Keratinocyte (primary cell): ENCODE results near the gene XNDC1N. TPM values are rescaled to one million over a fixed set of nuclear protein-coding genes. Genes with fewer than 3 reads are reported as not detected.

Experiments
- DNase-seq: peaks from one replicate; pipeline ENCODE4 v3.0.0-alpha.2; 2011; ENCODE audit warnings: low read depth, missing footprints, low spot score
- FAIRE-seq: peaks from 2 replicates; lab custom pipeline; 2011; peaks lifted over from hg19 to GRCh38; lab: Jason Lieb, UNC
- H2AFZ ChIP-seq: 2 replicates; pipeline ENCODE4 v1.6.0; 2012; ENCODE audit warnings: low read length, control low read depth, inconsistent platforms; ENCODE audit not compliant: control insufficient read depth
- H3K27ac ChIP-seq: 2 replicates; pipeline ENCODE4 v1.5.1; 2011; ENCODE audit warnings: low read length; ENCODE audit not compliant: control insufficient read depth, insufficient read depth
- H3K27me3 ChIP-seq: 3 replicates; pipeline ENCODE4 v1.6.0; 2011; ENCODE audit warnings: low read length; ENCODE audit not compliant: control insufficient read depth, insufficient read depth; ENCODE audit errors: extremely low read depth
- H3K36me3 ChIP-seq, 2 experiments: 2 replicates in 1 of 2; 3 replicates in 1 of 2; pipeline ENCODE4 v1.5.1; 2011; ENCODE audit warnings: low read length in 2 of 2, mild to moderate bottlenecking in 1 of 2; ENCODE audit not compliant: control insufficient read depth in 2 of 2, insufficient read depth in 2 of 2; ENCODE audit errors: extremely low read depth in 1 of 2
- H3K4me1 ChIP-seq: 3 replicates; pipeline ENCODE4 v1.5.1; 2011; ENCODE audit warnings: low read length; ENCODE audit not compliant: control insufficient read depth, insufficient read depth; ENCODE audit errors: extremely low read depth
- H3K4me2 ChIP-seq: 3 replicates; pipeline ENCODE4 v1.6.0; 2011; ENCODE audit warnings: low read depth, low read length; ENCODE audit not compliant: control insufficient read depth, insufficient read depth; ENCODE audit errors: extremely low read depth
- H3K4me3 ChIP-seq, 3 experiments: fragments of 200-600 bp in 1 of 3; sonication (generic) in 1 of 3; 2 replicates in 2 of 3; 3 replicates in 1 of 3; pipeline ENCODE4 v1.5.1; 2011 to 2016; ENCODE audit warnings: low read length in 3 of 3, mild to moderate bottlenecking in 3 of 3, control low read depth in 2 of 3, inconsistent platforms in 1 of 3, low read depth in 1 of 3, mixed read lengths in 1 of 3, mixed run types in 1 of 3, moderate library complexity in 1 of 3; ENCODE audit not compliant: control insufficient read depth in 2 of 3, insufficient read depth in 2 of 3; ENCODE audit errors: extremely low read depth in 1 of 3
- H3K79me2 ChIP-seq: 2 replicates; pipeline ENCODE4 v1.6.0; 2012; ENCODE audit warnings: low read length; ENCODE audit not compliant: control insufficient read depth, insufficient read depth
- H3K9ac ChIP-seq: 3 replicates; pipeline ENCODE4 v1.6.0; 2011; ENCODE audit warnings: low read length; ENCODE audit not compliant: control insufficient read depth, insufficient read depth; ENCODE audit errors: extremely low read depth
- H3K9me1 ChIP-seq: 3 replicates; pipeline ENCODE4 v1.6.0; 2011; ENCODE audit warnings: low read length; ENCODE audit not compliant: control insufficient read depth, insufficient read depth; ENCODE audit errors: extremely low read depth
- H3K9me3 ChIP-seq: 2 replicates; pipeline ENCODE4 v1.5.1; 2012; ENCODE audit warnings: low read depth, low read length; ENCODE audit not compliant: control insufficient read depth
- H4K20me1 ChIP-seq: 3 replicates; pipeline ENCODE4 v1.6.0; 2011; ENCODE audit warnings: low read length; ENCODE audit not compliant: control insufficient read depth, insufficient read depth; ENCODE audit errors: extremely low read depth
- CTCF ChIP-seq, 3 experiments: IDR thresholded peaks in 1 of 3; conservative IDR thresholded peaks in 1 of 3; optimal IDR thresholded peaks in 1 of 3; 2 replicates in 2 of 3; 3 replicates in 1 of 3; pipeline versions ENCODE3 to v1.5.1; 2011; ENCODE audit warnings: low read length in 3 of 3, mild to moderate bottlenecking in 3 of 3, moderate library complexity in 2 of 3, control low read depth in 1 of 3, inconsistent platforms in 1 of 3; ENCODE audit not compliant: insufficient read depth in 2 of 3; ENCODE audit errors: extremely low read depth in 1 of 3
- EZH2 ChIP-seq: IDR thresholded peaks from one replicate; pipeline ENCODE4 v1.6.1; 2012; ENCODE audit warnings: inconsistent platforms, mild to moderate bottlenecking, low read length, moderate library complexity
- dilution Hi-C: fragments of 300-500 bp; cut with MboI; formaldehyde crosslinking; loops from one replicate; pipeline ENCODE4 v1.7.0; 2020; ENCODE audit warnings: low sequenced_read_pairs; ENCODE audit not compliant: extremely low pct_ligation_motif_present
- polyA plus RNA-seq, 5 experiments: library from polyadenylated mRNA; depleted of rRNA in 3 of 5; stranded (reverse) in 3 of 5; stranded (forward) in 1 of 5; unstranded in 1 of 5; fragments of >200 nt; gene quantifications; 1 replicate in 1 of 5; 2 replicates in 3 of 5; 3 replicates in 1 of 5; pipeline versions ENCODE4 v1.2.1 to v1.2.3, GENCODE V29; 2011 to 2012; ENCODE audit warnings: missing spikeins in 2 of 5, low read depth in 1 of 5, low replicate concordance in 1 of 5

The XNDC1N gene
- polyA plus RNA-seq, 1 donor (not counting 4 experiments of a cell fraction or from before 2014, with no cell fraction given), result 1.4 TPM

GRCh38 chr11:71977090-71977489 lies 48.7 kb upstream of the XNDC1N start:
- no peak for DNase-seq
- FAIRE-seq, result no peak
- no peak overlapping the region for H3K4me3 ChIP-seq
- no peak overlapping the region for H3K4me2 ChIP-seq
- no peaks in the 10 kb centered on the region for H3K79me2 ChIP-seq
- H4K20me1 ChIP-seq, result no peaks in the 10 kb centered on the region
- H3K27me3 ChIP-seq, result no peaks in the 10 kb centered on the region
- H3K9me1 ChIP-seq, result no peaks in the 10 kb centered on the region
- dilution Hi-C loops, result no loop called here
- no peak for TF ChIP-seq CTCF (optimal IDR thresholded peaks at IDR 0.05 in 1 of 3, IDR thresholded peaks at IDR 0.05 in 1 of 3, conservative IDR thresholded peaks at IDR 0.05 in 1 of 3; ENCODE audit: extremely low read depth in 1 of 3, insufficient read depth in 2 of 3, low read length in 3 of 3)
- H2AFZ ChIP-seq, result no peak overlapping the region
- peaks cover 0 to 1% of the 10 kb centered on the region in 2 experiments for H3K36me3 ChIP-seq
- H3K4me1 ChIP-seq, result no peaks in the 10 kb centered on the region
- no peak overlapping the region for H3K9ac ChIP-seq
- H3K9me3 ChIP-seq, result no peaks in the 10 kb centered on the region
- no peak overlapping the region for H3K27ac ChIP-seq

GRCh38 chr11:71976551-71976950 lies 48.2 kb upstream of the XNDC1N start:
- peaks cover 0 to 1% of the 10 kb centered on the region in 2 experiments for H3K36me3 ChIP-seq
- no peak overlapping the region for H3K9ac ChIP-seq
- TF ChIP-seq EZH2 (no peak), CTCF (optimal IDR thresholded peaks at IDR 0.05 in 1 of 3, IDR thresholded peaks at IDR 0.05 in 1 of 3, conservative IDR thresholded peaks at IDR 0.05 in 1 of 3; ENCODE audit: extremely low read depth in 1 of 3, insufficient read depth in 2 of 3, low read length in 3 of 3) (no peak)
- H3K9me1 ChIP-seq, result no peaks in the 10 kb centered on the region
- FAIRE-seq (no peak), DNase-seq (no peak)
- no peaks in the 10 kb centered on the region for H3K4me1 ChIP-seq
- H2AFZ ChIP-seq, result no peak overlapping the region
- dilution Hi-C loops, result no loop called here
- H3K27me3 ChIP-seq, result no peaks in the 10 kb centered on the region
- H3K4me3 ChIP-seq, result no peak overlapping the region
- H3K79me2 ChIP-seq, result no peaks in the 10 kb centered on the region
- no peak overlapping the region for H3K4me2 ChIP-seq
- H3K27ac ChIP-seq, result no peak overlapping the region
- no peaks in the 10 kb centered on the region for H4K20me1 ChIP-seq
- H3K9me3 ChIP-seq, result no peaks in the 10 kb centered on the region
